GM18505 (cell line): ENCODE results near the gene PAH.

Experiments used
- ATAC-seq: cut with Tn5 transposase; IDR thresholded peaks from one replicate; pipeline ENCODE4 v1.9.1; 2021; ENCODE audit not compliant: unreplicated experiment
- POLR2A ChIP-seq: IDR thresholded peaks from 4 replicates; pipeline ENCODE4 v1.6.1; 2011; ENCODE audit warnings: borderline replicate concordance; ENCODE audit not compliant: insufficient read depth, insufficient read length; ENCODE audit errors: extremely low read depth

The PAH gene

GRCh38 chr12:102812344-102812743 lies 104.7 kb downstream of the PAH start:
- no peak for ATAC-seq
- no peak for TF ChIP-seq POLR2A

- no peak for TF ChIP-seq POLR2A
- no peak for ATAC-seq
Measured at GRCh38 chr12:102811110-102811737, 105.8 kb downstream of the PAH start.

GRCh38 chr12:102808412-102808811 lies 108.6 kb downstream of the PAH start:
- TF ChIP-seq POLR2A, result no peak
- no peak for ATAC-seq

GRCh38 chr12:102806592-102806991 lies 110.5 kb downstream of the PAH start:
- ATAC-seq, result no peak
- no peak for TF ChIP-seq POLR2A

GRCh38 chr12:102806110-102806509 lies 110.9 kb downstream of the PAH start:
- no peak for ATAC-seq
- TF ChIP-seq POLR2A, result no peak

GRCh38 chr12:102800565-102800964 lies 116.5 kb downstream of the PAH start:
- ATAC-seq, result no peak
- no peak for TF ChIP-seq POLR2A

- TF ChIP-seq POLR2A, result no peak
- no peak for ATAC-seq
Measured at GRCh38 chr12:102799229-102799628, 117.8 kb downstream of the PAH start.

GRCh38 chr12:102797528-102797927 lies 119.5 kb downstream of the PAH start:
- no peak for TF ChIP-seq POLR2A
- ATAC-seq, result no peak

- TF ChIP-seq POLR2A, result no peak
- no peak for ATAC-seq
Measured at GRCh38 chr12:102793921-102794320, 123.1 kb downstream of the PAH start.
